Measurements from ENCODE around the gene HIVEP3.

GRCh38 chr1:41855713-41856112, 63.0 kb downstream of the HIVEP3 start:
- TF ChIP-seq CTCF (IDR thresholded peaks at IDR 0.05) (no peak), POLR2A (IDR thresholded peaks at IDR 0.05) (no peak)

Data from right lobe of liver (tissue), 4 donors.